ENCODE results near the gene CCDC86.

Gene CCDC86

DNA sequence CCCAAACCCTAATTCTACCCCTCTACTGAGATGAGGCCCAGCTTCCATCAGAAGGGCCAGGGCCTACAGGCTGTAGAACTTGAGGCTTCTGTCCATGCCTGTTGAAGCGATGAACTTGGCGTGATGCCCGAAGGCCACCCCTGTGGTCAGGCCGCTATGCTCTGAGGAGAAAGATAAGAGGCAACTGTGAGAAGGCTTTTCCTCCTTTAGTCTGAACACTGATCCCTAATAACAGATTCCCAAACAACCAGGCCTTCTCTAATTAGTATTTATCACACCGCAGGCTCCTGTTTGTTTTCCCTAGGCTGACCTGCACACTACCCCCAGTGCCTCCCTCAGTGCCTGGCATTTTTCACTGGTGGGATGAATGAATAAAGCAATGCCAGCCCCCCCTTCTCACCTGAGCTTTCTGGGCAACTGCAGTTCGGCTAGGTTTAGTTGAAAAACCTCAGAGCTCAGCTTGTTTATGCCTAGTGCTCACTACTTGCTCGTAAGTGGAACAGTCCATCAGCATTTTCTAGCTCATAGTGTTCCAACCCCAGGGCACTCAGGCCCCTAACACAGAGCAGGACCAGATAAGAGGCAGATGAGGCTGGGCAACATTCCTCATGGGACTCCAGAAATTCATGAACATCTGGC lies 49.3 kb downstream of the CCDC86 start:
- DNase-seq (ENCODE audit: low read depth in 2 of 2) = no peak

DNA sequence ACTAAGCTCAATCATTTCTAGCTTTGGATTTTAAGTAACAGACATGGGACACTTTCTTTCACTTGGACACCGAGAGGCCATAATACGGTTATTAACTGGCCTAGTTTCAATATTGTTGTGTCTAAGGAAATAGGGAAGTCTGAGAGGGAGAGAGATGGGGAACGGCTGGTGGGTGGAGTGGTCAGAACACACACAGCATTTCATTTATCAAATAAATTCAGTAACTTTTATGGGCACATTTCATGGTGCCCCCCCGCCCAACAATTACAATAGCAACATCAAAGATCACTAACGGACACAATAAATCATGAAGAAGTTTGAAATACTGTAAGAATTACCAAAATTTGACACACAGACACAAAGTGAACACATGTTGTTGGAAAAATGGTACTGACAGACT lies 53.8 kb downstream of the CCDC86 start:
- no peak for DNase-seq (ENCODE audit: low read depth in 2 of 2)

DNA sequence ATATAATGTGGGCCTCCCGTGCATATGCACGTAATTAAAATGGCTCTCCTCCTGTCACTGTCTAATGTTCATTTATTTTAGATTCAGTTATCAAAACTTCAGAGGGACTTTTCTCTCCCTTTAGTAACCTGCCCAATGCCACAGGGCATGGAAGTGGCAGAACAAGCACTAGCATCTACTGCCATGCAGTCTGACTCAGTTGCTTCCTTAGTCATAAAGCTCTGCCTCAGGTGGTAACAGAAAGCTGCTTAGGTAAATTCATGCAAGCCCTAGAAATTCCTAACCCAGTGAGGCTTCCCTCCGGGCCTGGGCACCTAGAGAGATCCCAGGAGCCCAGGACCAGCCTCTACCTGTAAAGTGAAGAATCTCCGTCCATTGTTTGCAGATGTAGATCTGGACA lies 55.6 kb downstream of the CCDC86 start:
- no peak for DNase-seq (ENCODE audit: low read depth in 2 of 2)

DNA sequence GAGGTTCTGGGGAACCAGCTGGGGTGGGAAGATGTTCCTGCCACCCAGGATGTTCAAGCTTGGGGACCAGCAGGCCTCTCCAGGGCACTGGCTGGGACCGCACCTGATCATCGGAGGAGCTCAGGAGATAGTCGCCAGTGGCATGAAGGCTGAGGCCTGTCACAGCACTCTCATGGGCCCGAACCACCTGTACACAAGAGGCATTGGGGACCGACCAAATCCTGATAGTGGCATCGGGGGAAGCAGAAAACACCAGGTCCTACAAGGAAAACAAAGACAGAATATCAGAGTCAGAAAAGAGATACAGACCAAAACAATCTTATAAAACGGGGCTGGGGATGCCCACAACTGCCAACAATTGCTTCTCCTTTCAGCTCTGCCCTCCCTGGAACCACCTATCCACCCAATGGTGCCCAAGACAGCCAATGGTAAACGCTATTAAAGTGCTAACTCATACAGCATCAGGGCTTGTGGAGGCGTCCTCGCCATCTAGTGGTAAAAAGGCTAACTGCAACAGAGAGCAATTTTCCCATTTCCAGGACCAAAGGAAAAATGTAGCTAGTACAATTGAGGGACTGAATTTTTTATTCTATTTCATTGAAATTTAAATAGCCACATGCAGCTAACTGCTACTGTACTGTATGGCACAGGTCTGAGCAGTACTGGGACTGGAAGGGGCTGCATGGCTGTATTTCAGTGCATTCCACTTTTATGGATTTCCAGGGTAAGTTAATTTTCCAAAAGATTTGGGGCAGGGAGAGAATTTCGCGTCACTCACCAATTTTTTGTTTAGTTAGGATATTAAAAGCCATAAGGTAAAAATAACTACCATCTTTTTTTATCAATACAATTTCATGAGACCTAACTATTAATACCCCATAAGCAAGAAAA lies 57.4 kb downstream of the CCDC86 start:
- no peak for DNase-seq (ENCODE audit: low read depth in 2 of 2)

DNA sequence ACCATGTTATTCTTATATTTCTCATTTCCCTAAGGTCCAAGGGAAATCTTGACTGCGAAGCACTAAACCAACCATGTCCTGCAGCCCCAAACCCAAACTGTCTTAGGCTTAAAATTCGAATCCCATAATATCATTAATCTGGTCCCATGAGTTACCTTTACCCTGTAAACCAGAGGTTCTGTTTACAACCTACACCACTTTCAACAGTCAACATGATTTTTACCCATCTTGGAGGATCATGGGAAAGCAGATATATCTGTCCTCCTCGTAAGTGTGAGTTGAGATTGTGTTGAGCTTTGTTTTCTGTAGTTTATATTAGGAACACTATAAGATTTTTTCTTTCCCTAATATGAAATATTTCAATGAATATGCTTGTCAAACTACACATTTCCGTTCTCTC lies 58.1 kb downstream of the CCDC86 start:
- no peak for DNase-seq (ENCODE audit: low read depth in 2 of 2)
